Mesendoderm (in vitro differentiated cells): ENCODE measurements around the gene TMC6.
"Not testable (repeated sequence)": the region's sequence is repeated elsewhere in the genome, so short reads cannot be mapped to it uniquely, and the experiment has no call there.

Experiments
- DNase-seq: peaks from one replicate; pipeline ENCODE4 v3.0.0; 2013
- H2AK5ac ChIP-seq: 2 replicates; pipeline ENCODE4 v1.6.1; 2013; ENCODE audit warnings: low read length, inconsistent platforms
- H2BK120ac ChIP-seq: 2 replicates; pipeline ENCODE4 v1.6.1; 2013; ENCODE audit warnings: low read depth, mild to moderate bottlenecking, low read length, moderate library complexity, mixed read lengths
- H2BK15ac ChIP-seq: replicated peaks from 2 replicates; pipeline ENCODE4 v1.6.1; 2013; ENCODE audit warnings: low read depth, mild to moderate bottlenecking, moderate library complexity
- H2BK5ac ChIP-seq: 2 replicates; pipeline ENCODE4 v1.6.1; 2013; ENCODE audit warnings: low read length, inconsistent platforms
- H3K18ac ChIP-seq: 2 replicates; pipeline ENCODE4 v1.6.1; 2013; ENCODE audit warnings: mild to moderate bottlenecking, low read length, mixed read lengths
- H3K23ac ChIP-seq: one replicate; pipeline ENCODE4 v1.6.1; 2013; ENCODE audit warnings: low read length
- H3K27ac ChIP-seq: 2 replicates; pipeline ENCODE4 v1.5.1; 2013; ENCODE audit warnings: low read depth, mild to moderate bottlenecking, inconsistent platforms, low read length, moderate library complexity
- H3K27me3 ChIP-seq: 2 replicates; pipeline ENCODE4 v1.6.1; 2013; ENCODE audit warnings: low read length, control low read depth, mild to moderate bottlenecking, inconsistent platforms; ENCODE audit not compliant: insufficient read depth, poor library complexity
- H3K36me3 ChIP-seq: 2 replicates; pipeline ENCODE4 v1.6.1; 2013; ENCODE audit warnings: low read length, inconsistent platforms; ENCODE audit not compliant: control insufficient read depth, insufficient read depth
- H3K4ac ChIP-seq: one replicate; pipeline ENCODE4 v1.6.1; 2013; ENCODE audit warnings: low read depth, mild to moderate bottlenecking, low read length, moderate library complexity
- H3K4me1 ChIP-seq: 2 replicates; pipeline ENCODE4 v1.6.1; 2013; ENCODE audit warnings: low read depth, low read length, inconsistent platforms; ENCODE audit not compliant: control insufficient read depth
- H3K4me2 ChIP-seq: 2 replicates; pipeline ENCODE4 v1.6.1; 2013; ENCODE audit warnings: low read length
- H3K4me3 ChIP-seq: 2 replicates; pipeline ENCODE4 v1.5.1; 2013; ENCODE audit warnings: mild to moderate bottlenecking, low read length
- H3K56ac ChIP-seq: one replicate; pipeline ENCODE4 v1.6.1; 2013; ENCODE audit warnings: low read length
- H3K79me1 ChIP-seq: 2 replicates; pipeline ENCODE4 v1.6.1; 2013; ENCODE audit warnings: low read length, inconsistent platforms
- H3K79me2 ChIP-seq: 2 replicates; pipeline ENCODE4 v1.6.1; 2013; ENCODE audit warnings: mild to moderate bottlenecking, low read length; ENCODE audit not compliant: control insufficient read depth, insufficient read depth
- H3K9ac ChIP-seq: 2 replicates; pipeline ENCODE4 v1.6.1; 2013; ENCODE audit warnings: low read length, inconsistent platforms
- H4K5ac ChIP-seq: one replicate; pipeline ENCODE4 v1.6.1; 2013; ENCODE audit warnings: low read length
- H4K8ac ChIP-seq: one replicate; pipeline ENCODE4 v1.6.1; 2013; ENCODE audit warnings: low read depth, mild to moderate bottlenecking, control low read depth, low read length, moderate library complexity
- WGBS: extraction: QIAGEN DNeasy Blood & Tissue Kit; methylation state at CpG from one replicate; pipeline ENCODE4 v1.1.7; 2013; ENCODE audit warnings: low lambda C conversion rate, missing lambda C conversion rate; ENCODE audit not compliant: insufficient coverage; ENCODE audit errors: extremely low coverage; 5-methylcytosine and 5-hydroxymethylcytosine counted together

Gene TMC6

GRCh38 chr17:78079253-78079652 lies 49.3 kb downstream of the TMC6 start:
- WGBS = no CpG with 5 or more reads among the region's 6 CpGs
- Histone ChIP-seq H2BK15ac (no peak overlapping the region), H3K36me3 (peaks cover 5% of the 10 kb centered on the region)

GRCh38 chr17:78075545-78075944 lies 53.0 kb downstream of the TMC6 start:
- peaks cover 5% of the 10 kb centered on the region for H3K36me3 ChIP-seq
- no CpG with 5 or more reads among the region's 5 CpGs for WGBS

More at GRCh38 chr17:78079253-78079652, 49.3 kb downstream of the TMC6 start:
- Histone ChIP-seq H3K23ac (no peak overlapping the region), H4K5ac (no peak overlapping the region), H4K8ac (no peak overlapping the region), H2AK5ac (no peak overlapping the region), H3K56ac (no peak overlapping the region), H3K4me1 (no peaks in the 10 kb centered on the region), H3K9ac (no peak overlapping the region), H3K79me1 (no peaks in the 10 kb centered on the region), H3K4me2 (no peak overlapping the region), H2BK5ac (no peak overlapping the region), H3K4ac (no peak overlapping the region), H3K18ac (no peak overlapping the region), H3K4me3 (no peak overlapping the region), H3K27me3 (no peaks in the 10 kb centered on the region), H3K79me2 (no peaks in the 10 kb centered on the region), H2BK120ac (no peak overlapping the region), H3K27ac (no peak overlapping the region)
- no peak for DNase-seq

GRCh38 chr17:78075011-78075410 lies 53.5 kb downstream of the TMC6 start:
- H4K8ac ChIP-seq = no peak overlapping the region
- H3K79me1 ChIP-seq = no peaks in the 10 kb centered on the region
- H4K5ac ChIP-seq = no peak overlapping the region
- H3K79me2 ChIP-seq = no peaks in the 10 kb centered on the region
- H3K56ac ChIP-seq = no peak overlapping the region
- H3K4me3 ChIP-seq = no peak overlapping the region
- no peak overlapping the region for H2BK5ac ChIP-seq
- H3K36me3 ChIP-seq = peaks cover 5% of the 10 kb centered on the region
- H3K18ac ChIP-seq = no peak overlapping the region
- H2BK15ac ChIP-seq = no peak overlapping the region
- no peak overlapping the region for H2AK5ac ChIP-seq
- no CpG with 5 or more reads among the region's 10 CpGs for WGBS
- H3K9ac ChIP-seq = no peak overlapping the region
- no peak for DNase-seq
- no peak overlapping the region for H3K4me2 ChIP-seq
- no peak overlapping the region for H3K27ac ChIP-seq
- no peak overlapping the region for H2BK120ac ChIP-seq
- no peaks in the 10 kb centered on the region for H3K4me1 ChIP-seq
- H3K4ac ChIP-seq = no peak overlapping the region
- H3K27me3 ChIP-seq = no peaks in the 10 kb centered on the region
- no peak overlapping the region for H3K23ac ChIP-seq

More at GRCh38 chr17:78075545-78075944, 53.0 kb downstream of the TMC6 start:
- Histone ChIP-seq H3K9ac (no peak overlapping the region), H2BK15ac (no peak overlapping the region), H2BK5ac (no peak overlapping the region), H3K4me1 (no peaks in the 10 kb centered on the region), H4K8ac (no peak overlapping the region), H3K18ac (no peak overlapping the region), H3K56ac (no peak overlapping the region), H3K27ac (no peak overlapping the region), H2AK5ac (no peak overlapping the region), H3K23ac (no peak overlapping the region), H3K4me2 (no peak overlapping the region), H3K4me3 (no peak overlapping the region), H3K79me1 (no peaks in the 10 kb centered on the region), H2BK120ac (no peak overlapping the region), H3K79me2 (no peaks in the 10 kb centered on the region), H3K27me3 (no peaks in the 10 kb centered on the region), H3K4ac (no peak overlapping the region), H4K5ac (no peak overlapping the region)
- no peak for DNase-seq

GRCh38 chr17:78072961-78073360 lies 55.6 kb downstream of the TMC6 start:
- DNase-seq = no peak
- no peak overlapping the region for H4K5ac ChIP-seq
- no peak overlapping the region for H3K4me2 ChIP-seq
- H4K8ac ChIP-seq = no peak overlapping the region
- no peak overlapping the region for H2AK5ac ChIP-seq
- H3K27ac ChIP-seq = no peak overlapping the region
- H3K79me1 ChIP-seq = no peaks in the 10 kb centered on the region
- no peak overlapping the region for H3K18ac ChIP-seq
- H3K79me2 ChIP-seq = no peaks in the 10 kb centered on the region
- no peaks in the 10 kb centered on the region for H3K27me3 ChIP-seq
- H3K56ac ChIP-seq = no peak overlapping the region
- no CpG with 5 or more reads among the region's 3 CpGs for WGBS
- no peak overlapping the region for H3K9ac ChIP-seq
- H2BK15ac ChIP-seq = no peak overlapping the region
- no peaks in the 10 kb centered on the region for H3K4me1 ChIP-seq
- no peak overlapping the region for H3K4me3 ChIP-seq
- H2BK120ac ChIP-seq = no peak overlapping the region
- peaks cover 3% of the 10 kb centered on the region for H3K36me3 ChIP-seq
- H3K4ac ChIP-seq = no peak overlapping the region
- no peak overlapping the region for H3K23ac ChIP-seq
- no peak overlapping the region for H2BK5ac ChIP-seq

- Histone ChIP-seq H3K4ac (no peak overlapping the region), H3K27ac (no peak overlapping the region), H3K23ac (no peak overlapping the region), H3K36me3 (peaks cover 2% of the 10 kb centered on the region), H4K8ac (no peak overlapping the region), H3K4me1 (no peaks in the 10 kb centered on the region), H3K79me1 (no peaks in the 10 kb centered on the region), H3K27me3 (no peaks in the 10 kb centered on the region), H3K9ac (no peak overlapping the region), H3K18ac (no peak overlapping the region), H3K79me2 (no peaks in the 10 kb centered on the region), H2BK15ac (no peak overlapping the region), H3K56ac (no peak overlapping the region), H2AK5ac (no peak overlapping the region), H3K4me2 (no peak overlapping the region), H4K5ac (no peak overlapping the region), H2BK120ac (no peak overlapping the region), H3K4me3 (no peak overlapping the region), H2BK5ac (no peak overlapping the region)
- WGBS = no CpG with 5 or more reads among the region's 4 CpGs
- no peak for DNase-seq
Observed at GRCh38 chr17:78069695-78070094, 58.9 kb downstream of the TMC6 start.

GRCh38 chr17:78066976-78067375 lies 61.6 kb downstream of the TMC6 start:
- not testable (repeated sequence) for H3K4ac ChIP-seq, H3K79me2 ChIP-seq, H3K4me1 ChIP-seq, H4K5ac ChIP-seq, H3K56ac ChIP-seq, DNase-seq, H3K36me3 ChIP-seq, H3K4me2 ChIP-seq, H3K9ac ChIP-seq, H3K79me1 ChIP-seq, H3K4me3 ChIP-seq, H2BK120ac ChIP-seq, H4K8ac ChIP-seq, H3K27ac ChIP-seq, H2BK5ac ChIP-seq, H3K27me3 ChIP-seq, H2AK5ac ChIP-seq, H3K18ac ChIP-seq, H2BK15ac ChIP-seq, H3K23ac ChIP-seq
- WGBS = no CpG with 5 or more reads among the region's 4 CpGs
